HepG2 (cell line): ENCODE data around the gene UBE2I. TPM values are rescaled to one million over a fixed set of nuclear protein-coding genes. Genes with fewer than 3 reads are reported as not detected.

Source experiments
- ATAC-seq: fragments of 200-7000 bp; cut with Tn5 transposase; 3 replicates; pipeline ENCODE4 v1.9.1; 2020; ENCODE audit warnings: mild to moderate bottlenecking, moderate library complexity
- BruUV-seq: library from RNA; stranded (reverse); fragments of 400-500 nt; replicated peaks from 2 replicates; lab custom pipeline; 2021; lab: Mats Ljungman, UMichigan
- CTCF ChIA-PET: fragments of 300-600 bp; formaldehyde crosslinking; extraction: SDS; loops from one replicate; lab custom pipeline; 2021; ENCODE audit warnings: low total read pairs, inconsistent platforms, low intra/inter-chr PET ratio; lab: Yijun Ruan, JAX
- POLR2A ChIA-PET: fragments of 350-600 bp; sonication (Branson Sonifier 250); formaldehyde crosslinking; loops from one replicate; lab custom pipeline; 2020; ENCODE audit warnings: antibody characterized with exemption, inconsistent platforms; lab: Yijun Ruan, JAX
- DNase-seq: peaks from one replicate; pipeline ENCODE4 v3.0.0-alpha.2; 2015; ENCODE audit warnings: low spot score
- FAIRE-seq: peaks from 3 replicates; lab custom pipeline; 2011; peaks lifted over from hg19 to GRCh38; lab: Jason Lieb, UNC
- H2AFZ ChIP-seq: one replicate; pipeline ENCODE4 v1.6.1; 2011; ENCODE audit warnings: low read length, inconsistent platforms
- H3K27ac ChIP-seq: fragments of 300-600 bp; 3 replicates; pipeline ENCODE4 v1.8.0; 2011; ENCODE audit warnings: mixed run types, mild to moderate bottlenecking, mixed read lengths, low read length, inconsistent platforms; ENCODE audit not compliant: insufficient read depth; ENCODE audit errors: extremely low read length
- H3K27me3 ChIP-seq, 2 experiments: fragments of 200-600 bp in 1 of 2; 2 replicates in 1 of 2; 3 replicates in 1 of 2; pipeline versions ENCODE4 v1.6.0 to v1.8.0; 2011; ENCODE audit warnings: low read length in 2 of 2, mild to moderate bottlenecking in 2 of 2, moderate library complexity in 2 of 2, inconsistent platforms in 1 of 2; ENCODE audit not compliant: insufficient read depth in 2 of 2, control insufficient read depth in 1 of 2
- H3K36me3 ChIP-seq, 2 experiments: fragments of 200-600 bp in 1 of 2; replicated peaks in 1 of 2; 2 replicates in 1 of 2; 3 replicates in 1 of 2; pipeline versions ENCODE4 v1.5.1 to v1.8.0; 2011; ENCODE audit warnings: low read length in 2 of 2, inconsistent platforms in 1 of 2; ENCODE audit not compliant: insufficient read depth in 2 of 2, control insufficient read depth in 1 of 2
- H3K4me1 ChIP-seq: 2 replicates; pipeline ENCODE4 v1.5.1; 2012; ENCODE audit warnings: low read length, inconsistent platforms; ENCODE audit not compliant: insufficient read depth
- H3K4me2 ChIP-seq: 2 replicates; pipeline ENCODE4 v1.6.0; 2011; ENCODE audit warnings: low read depth, low read length, inconsistent platforms
- H3K4me3 ChIP-seq, 3 experiments: fragments of 200-600 bp in 1 of 3; sonication (generic), shearing (Covaris generic) in 1 of 3; replicated peaks in 1 of 3; 2 replicates each; pipeline ENCODE4 v1.5.1; 2011 to 2016; ENCODE audit warnings: low read length in 3 of 3, inconsistent platforms in 2 of 3, low read depth in 2 of 3, mild to moderate bottlenecking in 2 of 3, control low read depth in 1 of 3, mixed read lengths in 1 of 3; ENCODE audit not compliant: insufficient read depth in 1 of 3
- H3K79me2 ChIP-seq: one replicate; pipeline ENCODE4 v1.6.1; 2011; ENCODE audit warnings: low read length, inconsistent platforms; ENCODE audit not compliant: insufficient read depth
- H3K9ac ChIP-seq: 2 replicates; pipeline ENCODE4 v1.6.0; 2011; ENCODE audit warnings: mild to moderate bottlenecking, low read depth, low read length, inconsistent platforms; ENCODE audit not compliant: insufficient read depth
- H3K9me3 ChIP-seq: 2 replicates; pipeline ENCODE4 v1.5.1; 2012; ENCODE audit warnings: mild to moderate bottlenecking, low read length
- H4K20me1 ChIP-seq: 2 replicates; pipeline ENCODE4 v1.6.0; 2011; ENCODE audit warnings: inconsistent platforms, mild to moderate bottlenecking, low read length, moderate library complexity; ENCODE audit not compliant: insufficient read depth
- EEA1 ChIP-seq: sonication (generic); formaldehyde crosslinking; IDR thresholded peaks from 2 replicates; pipeline ENCODE4 v1.5.1; 2020; ENCODE audit warnings: mild to moderate bottlenecking, missing genetic modification reagents, borderline replicate concordance
- ELF1 ChIP-seq: sonication (generic); formaldehyde crosslinking; IDR thresholded peaks from 2 replicates; pipeline ENCODE4 v1.4.0; 2020; ENCODE audit warnings: missing genetic modification reagents
- FIP1L1 ChIP-seq: fragments of 200-400 bp; formaldehyde crosslinking; IDR thresholded peaks from 2 replicates; pipeline ENCODE4 v1.6.1; 2018; ENCODE audit warnings: low read depth, mild to moderate bottlenecking, low read length, moderate library complexity, borderline replicate concordance; ENCODE audit not compliant: insufficient read depth
- KDM2A ChIP-seq: sonication (generic); formaldehyde crosslinking; IDR thresholded peaks from 2 replicates; pipeline ENCODE4 v1.4.0; 2020; ENCODE audit warnings: low read depth, missing genetic modification reagents, borderline replicate concordance
- NFE2 ChIP-seq: sonication (generic); formaldehyde crosslinking; IDR thresholded peaks from 2 replicates; pipeline ENCODE4 v1.4.0; 2020; ENCODE audit warnings: missing genetic modification reagents
- SALL2 ChIP-seq: sonication (generic); formaldehyde crosslinking; IDR thresholded peaks from 2 replicates; pipeline ENCODE4 v1.8.1; 2023; ENCODE audit warnings: mild to moderate bottlenecking, missing genetic modification reagents, inconsistent platforms
- ZNF253 ChIP-seq: sonication (generic); formaldehyde crosslinking; IDR thresholded peaks from 2 replicates; pipeline ENCODE4 v1.8.0; 2022; ENCODE audit warnings: mild to moderate bottlenecking, missing genetic modification reagents, borderline replicate concordance
- ZNF451 ChIP-seq: sonication (generic); formaldehyde crosslinking; IDR thresholded peaks from 2 replicates; pipeline ENCODE4 v1.5.0; 2020; ENCODE audit warnings: mild to moderate bottlenecking, missing genetic modification reagents
- ZNF496 ChIP-seq: sonication (generic); formaldehyde crosslinking; IDR thresholded peaks from 2 replicates; pipeline ENCODE4 v1.8.1; 2023; ENCODE audit warnings: mild to moderate bottlenecking, moderate library complexity, missing genetic modification reagents; ENCODE audit not compliant: insufficient replicate concordance
- ZNF550 ChIP-seq: sonication (generic); formaldehyde crosslinking; IDR thresholded peaks from 2 replicates; pipeline ENCODE4 v1.4.0; 2020; ENCODE audit warnings: mild to moderate bottlenecking, missing genetic modification reagents, borderline replicate concordance
- ZNF761 ChIP-seq: sonication (generic); formaldehyde crosslinking; conservative IDR thresholded peaks from 2 replicates; pipeline ENCODE4 v1.4.0; 2020; ENCODE audit warnings: mild to moderate bottlenecking, missing genetic modification reagents
- WGBS: methylation state at CpG from one replicate; pipeline ENCODE4 v1.1.6; 2017; ENCODE audit warnings: low lambda C conversion rate; 5-methylcytosine and 5-hydroxymethylcytosine counted together
- in situ Hi-C: cut with HindIII; loops from 2 replicates; pipeline ENCODE4 v1.10.0; 2017; ENCODE audit warnings: low pct_unique_long_range_greater_than_20kb; ENCODE audit not compliant: extremely low pct_ligation_motif_present
- intact Hi-C: fragments of 100-400 bp; cut with micrococcal nuclease; formaldehyde crosslinking; loops from one replicate; pipeline ENCODE4 v1.10.0; 2022; ENCODE audit not compliant: unreplicated experiment
- polyA plus RNA-seq, 8 experiments: library from polyadenylated mRNA; depleted of rRNA in 3 of 8; stranded (reverse) in 7 of 8; unstranded in 1 of 8; fragments of >200 nt; fragmentation: Illumina TruSeq in 4 of 8; extraction: Trizol in 4 of 8; gene quantifications; 2 replicates each; pipeline versions ENCODE4 v1.2.1 to v1.2.3, GENCODE V29; 2011 to 2016; ENCODE audit warnings: low read depth in 4 of 8, missing spikeins in 1 of 8, mixed read lengths in 1 of 8; ENCODE audit not compliant: insufficient read depth in 1 of 8
- total RNA-seq, 5 experiments: library from RNA; depleted of rRNA; stranded (reverse); fragments of >200 nt; fragmentation: Illumina TruSeq; extraction: Trizol; gene quantifications; 2 replicates each; pipeline ENCODE4 v1.2.3, GENCODE V29; 2016; ENCODE audit warnings: low read depth in 1 of 5
- TF ChIP-seq, protein P1 (sequence below): sonication (generic); formaldehyde crosslinking; conservative IDR thresholded peaks from 2 replicates; pipeline ENCODE4 v1.5.0; 2020; ENCODE audit warnings: missing genetic modification reagents

The UBE2I gene
- total and polyA plus RNA-seq, 2 of the 13 experiments (the other 11 are each of a cell fraction or from before 2014, with no cell fraction given), result 75.8 to 98.9 TPM

DNA sequence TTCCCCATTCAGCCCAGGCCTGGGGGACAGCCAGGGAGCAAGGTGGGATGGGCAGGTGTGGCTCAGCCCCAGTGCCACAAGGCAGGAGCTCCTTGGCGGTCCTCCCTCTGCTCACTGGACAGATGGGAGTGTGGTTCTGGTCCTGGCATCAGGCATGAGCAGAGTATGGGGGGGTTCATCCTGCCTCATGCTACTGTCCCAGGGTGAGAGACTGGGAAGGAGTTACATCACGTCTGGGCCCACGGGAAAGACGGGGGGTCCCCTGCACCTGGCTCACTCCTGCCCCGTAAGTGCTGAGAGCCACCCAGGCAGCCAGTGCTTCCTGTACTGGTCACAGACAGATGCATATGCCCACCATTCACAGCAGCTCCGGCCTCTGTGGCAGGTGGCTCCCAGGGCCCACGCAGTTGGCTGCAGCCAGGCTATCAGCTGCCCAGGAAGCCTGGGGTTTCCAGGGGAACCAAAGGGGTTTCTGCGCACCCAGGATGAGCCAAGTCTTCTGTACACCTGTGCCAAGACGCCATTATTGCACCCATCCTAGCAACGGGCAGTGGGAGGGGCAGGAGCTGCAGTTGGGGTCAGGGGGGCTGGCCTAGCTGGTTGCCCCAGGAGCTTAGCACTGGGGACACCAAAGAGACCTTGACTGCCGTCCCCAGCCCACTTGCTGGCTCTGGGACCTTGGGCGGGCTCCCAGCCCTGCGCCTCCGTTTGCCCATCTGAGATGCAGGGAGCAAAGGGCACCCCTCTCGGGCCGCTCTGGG, 26.0 kb downstream of the UBE2I start:
- POLR2A ChIA-PET, result no interaction called here
- H3K27me3 ChIP-seq, result peaks cover 18 to 61% of the 10 kb centered on the region in 2 experiments
- H3K27ac ChIP-seq, result no peak overlapping the region
- BruUV-seq, result no TSS peak
- H2AFZ ChIP-seq, result no peak overlapping the region
- H3K9me3 ChIP-seq, result no peaks in the 10 kb centered on the region
- ATAC-seq, result no peak
- H3K9ac ChIP-seq, result no peak overlapping the region
- no peak overlapping the region for H3K4me3 ChIP-seq
- intact Hi-C loops, result no loop called here
- no peak for TF ChIP-seq ZNF496
- TF ChIP-seq ZNF550, result no peak
- TF ChIP-seq ZNF451, result no peak
- no peak for TF ChIP-seq ZNF253 (CRISPR knock-in tag)
- no peak for TF ChIP-seq FIP1L1
- no peak for TF ChIP-seq ELF1
- TF ChIP-seq EEA1, result no peak
- TF ChIP-seq KDM2A, result no peak
- TF ChIP-seq, protein P1, sequence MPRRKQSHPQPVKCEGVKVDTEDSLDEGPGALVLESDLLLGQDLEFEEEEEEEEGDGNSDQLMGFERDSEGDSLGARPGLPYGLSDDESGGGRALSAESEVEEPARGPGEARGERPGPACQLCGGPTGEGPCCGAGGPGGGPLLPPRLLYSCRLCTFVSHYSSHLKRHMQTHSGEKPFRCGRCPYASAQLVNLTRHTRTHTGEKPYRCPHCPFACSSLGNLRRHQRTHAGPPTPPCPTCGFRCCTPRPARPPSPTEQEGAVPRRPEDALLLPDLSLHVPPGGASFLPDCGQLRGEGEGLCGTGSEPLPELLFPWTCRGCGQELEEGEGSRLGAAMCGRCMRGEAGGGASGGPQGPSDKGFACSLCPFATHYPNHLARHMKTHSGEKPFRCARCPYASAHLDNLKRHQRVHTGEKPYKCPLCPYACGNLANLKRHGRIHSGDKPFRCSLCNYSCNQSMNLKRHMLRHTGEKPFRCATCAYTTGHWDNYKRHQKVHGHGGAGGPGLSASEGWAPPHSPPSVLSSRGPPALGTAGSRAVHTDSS (CRISPR knock-in tag), result no peak
- TF ChIP-seq SALL2, result no peak
- TF ChIP-seq ZNF761 (CRISPR knock-in tag), result no peak
- TF ChIP-seq NFE2, result no peak
- TF ChIP-seq, all 625 proteins: peak for 0
- Histone ChIP-seq H3K4me1 (peaks cover 31% of the 10 kb centered on the region), H3K4me2 (no peak overlapping the region), H3K36me3 (no peaks in the 10 kb centered on the region), H3K79me2 (no peaks in the 10 kb centered on the region), H4K20me1 (0 out of 2 replicates have a peak, but pooled peaks cover 3% of the 10 kb centered on the region)
- DNase-seq (no peak), FAIRE-seq (no peak)
- CTCF ChIA-PET, result no interaction called here
- 3% methylated on average over 10 of the region's 16 CpGs for WGBS
- in situ Hi-C loops, result no loop called here
